ENCODE data around the gene CYFIP2. TPM values are rescaled to one million over a fixed set of nuclear protein-coding genes. Genes with fewer than 3 reads are reported as not detected.
"Not testable (repeated sequence)": the region's sequence is repeated elsewhere in the genome, so short reads cannot be mapped to it uniquely, and the experiment has no call there.

The CYFIP2 gene
- polyA plus RNA-seq, 3 donors, result 114 to 135 (median 126) TPM

GRCh38 chr5:157384971-157385709 is 119.2 kb downstream of the CYFIP2 start:
- DNase-seq (ENCODE audit: low read depth in 3 of 3, low spot score in 2 of 3), result no peak

GRCh38 chr5:157387041-157387563 is 121.2 kb downstream of the CYFIP2 start:
- no peak for DNase-seq (ENCODE audit: low read depth in 3 of 3, low spot score in 2 of 3)

- DNase-seq (ENCODE audit: low read depth in 3 of 3, low spot score in 2 of 3), result no peak
Observed at GRCh38 chr5:157387683-157388093, 121.8 kb downstream of the CYFIP2 start.

GRCh38 chr5:157388111-157388710 is 122.3 kb downstream of the CYFIP2 start:
- no peak for DNase-seq (ENCODE audit: low read depth in 3 of 3, low spot score in 2 of 3)

- DNase-seq (ENCODE audit: low read depth in 3 of 3, low spot score in 2 of 3), result no peak
Observed at GRCh38 chr5:157389103-157389502, 123.2 kb downstream of the CYFIP2 start.

- DNase-seq (ENCODE audit: low read depth in 3 of 3, low spot score in 2 of 3), result no peak
Observed at GRCh38 chr5:157390133-157390532, 124.2 kb downstream of the CYFIP2 start.

- DNase-seq (ENCODE audit: low read depth in 3 of 3, low spot score in 2 of 3), result no peak
Observed at GRCh38 chr5:157390551-157391297, 124.8 kb downstream of the CYFIP2 start.

GRCh38 chr5:157398305-157398704 is 132.4 kb downstream of the CYFIP2 start:
- DNase-seq (ENCODE audit: low read depth in 3 of 3, low spot score in 2 of 3), result no peak

GRCh38 chr5:157400741-157401495 is 135.0 kb downstream of the CYFIP2 start:
- DNase-seq (ENCODE audit: low read depth in 3 of 3, low spot score in 2 of 3), result no peak

GRCh38 chr5:157415838-157416237 is 149.9 kb downstream of the CYFIP2 start:
- no peak for DNase-seq (ENCODE audit: low read depth in 3 of 3, low spot score in 2 of 3)

- DNase-seq (ENCODE audit: low read depth in 3 of 3, low spot score in 2 of 3), result not testable (repeated sequence)
Observed at GRCh38 chr5:157419521-157419920, 153.6 kb downstream of the CYFIP2 start.

- DNase-seq (ENCODE audit: low read depth in 3 of 3, low spot score in 2 of 3), result not testable (repeated sequence)
Observed at GRCh38 chr5:157429920-157430319, 164.0 kb downstream of the CYFIP2 start.

GRCh38 chr5:157431544-157432200 is 165.7 kb downstream of the CYFIP2 start:
- DNase-seq (ENCODE audit: low read depth in 3 of 3, low spot score in 2 of 3), result peak in 2 of 3 donors; percentile 17 to 35

- DNase-seq (ENCODE audit: low read depth in 3 of 3, low spot score in 2 of 3), result no peak
Observed at GRCh38 chr5:157434096-157434495, 168.2 kb downstream of the CYFIP2 start.

GRCh38 chr5:157443041-157443549 is 177.2 kb downstream of the CYFIP2 start:
- DNase-seq (ENCODE audit: low read depth in 3 of 3, low spot score in 2 of 3), result no peak

GRCh38 chr5:157444224-157444623 is 178.3 kb downstream of the CYFIP2 start:
- no peak for DNase-seq (ENCODE audit: low read depth in 3 of 3, low spot score in 2 of 3)
